Stimulated activated CD4-positive, alpha-beta T cell treated with anti-CD3 and anti-CD28 coated beads, Interleukin-15, amount 100 ng/mL, for 48 hours (primary cell): ENCODE results near the gene UNC5B.

Source experiments
- DNase-seq, 2 donors: peaks; one replicate each; pipeline ENCODE4 v3.0.0-alpha.2; 2020; ENCODE audit warnings: low read depth in 2 of 2

Gene UNC5B

DNA sequence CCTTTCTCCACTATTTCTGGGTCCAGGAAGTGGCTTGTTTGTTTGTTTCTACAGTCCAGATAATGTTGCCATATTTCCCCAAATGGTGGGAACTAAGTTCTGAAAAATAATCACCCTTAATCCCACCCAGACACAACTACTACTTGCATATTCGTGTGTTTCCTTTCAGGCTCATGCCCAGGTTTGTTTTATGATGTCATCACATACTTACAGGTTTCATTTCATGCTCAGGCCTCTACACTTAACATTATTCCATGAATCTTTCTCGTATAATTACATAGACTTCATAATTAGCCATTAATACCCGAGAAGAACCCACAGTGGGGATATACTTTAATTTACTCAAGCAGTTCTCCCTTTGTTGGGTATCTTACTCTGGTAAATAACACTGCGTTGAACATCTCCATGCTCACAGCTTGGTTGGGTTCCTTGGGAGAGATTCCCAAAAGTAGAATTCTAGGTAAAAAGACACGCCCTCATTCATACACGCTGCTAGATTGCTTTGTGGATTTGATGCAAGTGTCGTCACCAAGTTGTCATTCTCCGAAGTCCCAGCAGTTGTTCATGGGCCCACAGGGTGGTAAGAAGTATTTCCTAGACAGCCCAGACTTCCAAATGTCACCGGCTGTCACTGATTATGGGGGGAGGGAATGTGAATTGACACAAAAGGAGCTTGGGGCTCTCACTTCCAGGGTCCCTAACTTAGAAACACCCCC, 42.6 kb downstream of the UNC5B start:
- no peak for DNase-seq

DNA sequence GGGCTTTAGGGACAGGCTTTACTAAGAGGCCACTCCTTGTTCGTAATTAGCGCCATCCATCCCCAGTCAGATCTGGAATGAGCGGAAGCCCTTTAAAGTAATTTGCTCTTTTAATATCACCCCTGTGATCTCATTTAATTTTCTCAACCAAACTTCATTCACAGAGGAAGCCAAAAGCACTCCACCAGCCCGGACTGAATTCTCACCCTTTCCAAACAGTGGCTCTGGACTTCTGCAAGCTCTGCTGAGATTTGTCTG, 43.1 kb downstream of the UNC5B start:
- no peak for DNase-seq

DNA sequence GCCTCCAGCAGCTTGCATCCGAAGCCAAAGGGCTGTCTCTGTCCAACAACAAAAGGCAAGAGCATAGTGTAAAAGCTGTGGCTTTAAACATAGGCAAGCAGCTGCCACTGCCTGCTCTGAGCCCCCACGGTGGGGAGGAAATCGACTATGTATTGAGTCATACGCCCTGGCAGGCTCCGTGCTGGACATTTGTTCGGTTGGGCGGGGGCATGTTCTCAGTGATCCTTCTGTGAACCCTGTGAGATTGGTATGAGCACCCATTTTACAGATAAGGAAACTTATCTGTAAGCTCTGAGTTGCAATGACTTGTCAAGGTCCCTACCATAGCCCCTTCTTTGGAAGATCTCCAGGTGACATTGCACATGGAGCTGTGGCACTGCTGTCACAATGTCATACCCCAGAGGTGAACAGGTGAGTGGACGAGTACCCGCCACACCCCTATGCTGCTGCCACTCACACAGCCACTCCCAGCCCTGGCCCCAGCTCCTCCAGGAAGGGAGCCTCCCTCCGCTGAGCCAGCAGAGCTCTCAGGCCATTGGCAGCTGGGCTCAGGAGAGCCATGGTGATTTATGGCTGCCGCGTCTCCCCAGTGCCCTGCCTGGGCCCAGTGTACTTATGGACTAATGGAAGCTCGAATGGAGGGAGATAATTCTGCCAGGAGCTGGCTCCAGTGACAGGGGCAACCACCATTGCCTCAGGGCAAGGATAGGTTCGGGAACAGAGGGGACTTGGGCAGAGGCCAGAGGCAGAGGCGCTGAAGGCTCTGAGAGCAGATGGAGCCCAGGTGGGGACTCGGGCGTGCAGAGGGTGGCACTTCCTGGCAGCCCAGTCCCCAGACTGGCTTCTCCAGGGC, 43.7 kb downstream of the UNC5B start:
- no peak for DNase-seq

DNA sequence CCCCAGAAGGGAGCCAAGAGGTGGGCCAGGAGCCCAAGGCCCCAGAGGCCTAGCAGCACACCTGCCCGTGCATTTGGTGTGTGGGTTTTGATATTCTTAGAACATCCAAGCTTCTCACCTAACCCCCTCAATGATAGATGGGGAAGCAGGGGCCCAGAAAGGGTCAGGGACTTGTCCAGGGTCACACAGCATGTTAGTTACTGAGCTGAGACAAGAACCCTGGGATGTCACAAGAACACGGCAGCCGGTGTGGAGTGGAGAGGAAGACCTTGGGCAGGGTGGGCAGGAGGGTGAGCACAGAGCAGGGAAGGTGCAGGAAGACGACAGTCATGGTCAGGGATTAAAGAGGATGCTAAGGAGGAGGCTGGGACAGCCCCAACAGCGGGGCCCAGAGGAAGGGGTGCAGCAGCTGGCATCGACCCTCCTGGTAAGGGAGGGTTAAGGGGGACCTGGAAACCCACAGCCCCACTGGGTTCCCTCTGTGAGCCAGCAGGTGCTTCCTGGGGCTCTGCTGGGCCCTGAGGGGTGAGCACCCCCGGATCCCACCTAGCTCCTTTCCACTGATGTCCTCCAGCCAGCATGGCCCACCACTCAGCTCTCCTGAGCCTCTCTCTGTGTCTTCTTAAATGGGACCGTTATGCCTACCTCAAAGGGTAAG, 44.4 kb downstream of the UNC5B start:
- DNase-seq = no peak

DNA sequence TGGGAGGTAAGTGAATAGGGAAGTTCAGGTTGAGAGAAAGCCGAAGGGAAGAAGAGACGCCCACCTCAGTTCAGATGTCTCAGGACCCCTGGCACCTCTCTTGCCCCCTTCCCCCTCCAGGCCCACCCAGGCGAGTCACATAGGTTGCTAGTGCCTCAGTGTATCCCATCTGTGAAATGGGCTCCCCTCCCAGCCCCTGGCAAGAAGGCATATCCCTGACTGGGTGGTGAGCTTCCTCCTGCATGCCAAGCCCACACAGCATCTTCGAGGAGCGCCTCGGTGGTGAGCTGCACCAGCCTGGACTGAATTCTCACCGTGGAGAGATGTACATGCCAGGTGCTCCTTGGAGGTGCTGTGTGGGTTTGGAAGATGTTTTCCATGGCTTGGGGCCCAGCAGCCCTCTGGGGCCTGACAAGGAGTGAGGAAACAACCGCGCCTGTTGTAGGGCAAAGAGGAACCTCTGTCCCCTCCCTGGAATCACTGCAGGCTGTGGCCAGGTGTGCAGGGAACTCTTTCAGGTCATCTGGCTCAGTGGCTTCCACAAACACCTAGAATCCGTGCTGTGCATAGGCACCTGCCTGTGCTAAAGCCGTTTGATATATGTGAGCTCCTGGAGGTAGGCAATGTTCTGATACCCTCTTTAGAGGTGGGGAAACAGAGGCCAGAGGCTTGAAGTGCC, 45.1 kb downstream of the UNC5B start:
- DNase-seq = no peak

DNA sequence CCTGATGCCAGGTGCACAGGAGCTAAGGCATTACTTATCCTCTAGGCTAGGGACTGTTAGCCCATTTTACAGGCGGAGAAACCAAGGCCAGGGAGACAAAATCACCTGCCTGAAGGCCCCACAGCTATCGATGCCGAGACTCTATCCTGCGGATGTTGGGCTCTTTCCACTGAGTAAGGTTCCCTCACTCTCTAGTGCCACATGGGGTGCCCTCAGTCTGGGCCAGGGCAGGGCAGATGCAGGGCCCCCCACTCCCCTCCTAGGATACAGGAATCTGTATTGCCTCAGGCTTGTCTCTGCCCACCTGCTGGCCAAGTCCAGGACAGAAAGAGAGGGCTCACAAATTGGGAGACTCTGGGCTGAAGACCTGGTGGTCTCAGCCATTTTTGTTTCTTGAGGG, 45.7 kb downstream of the UNC5B start:
- DNase-seq = no peak

DNA sequence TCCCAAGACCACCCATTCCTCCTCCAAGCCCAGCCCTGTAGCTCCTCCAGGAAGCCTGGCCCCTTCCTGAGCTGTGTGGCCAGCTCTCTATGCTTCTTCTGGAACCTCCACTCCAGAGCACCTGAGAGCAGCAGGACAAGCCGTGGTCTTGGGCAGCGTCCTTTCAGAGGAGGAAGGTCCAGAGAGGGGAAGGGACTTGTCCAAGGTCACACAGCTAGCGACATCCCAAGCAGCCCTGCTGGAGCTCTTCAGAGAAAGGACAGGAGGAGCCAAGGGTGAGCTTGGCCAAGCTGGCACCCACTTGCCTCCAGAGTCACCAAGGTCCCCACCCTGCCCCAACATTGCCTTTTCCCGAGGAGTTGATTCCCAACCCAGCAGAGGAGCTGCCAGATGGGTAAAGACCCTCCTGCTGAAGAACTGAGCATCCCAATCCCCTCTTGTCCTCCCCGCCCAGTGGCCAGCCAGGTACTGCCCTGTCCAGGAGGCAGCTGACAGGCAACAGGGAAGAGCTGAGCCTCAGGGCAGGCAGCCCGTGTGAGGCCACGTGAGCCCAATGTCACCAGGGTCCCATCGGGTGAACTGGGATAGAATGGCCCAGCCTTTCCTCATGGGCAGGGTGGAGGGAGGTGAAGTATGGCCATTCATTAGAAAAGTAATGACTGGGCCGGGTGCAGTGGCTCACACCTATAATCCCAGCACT, 46.2 kb downstream of the UNC5B start:
- DNase-seq = no peak

DNA sequence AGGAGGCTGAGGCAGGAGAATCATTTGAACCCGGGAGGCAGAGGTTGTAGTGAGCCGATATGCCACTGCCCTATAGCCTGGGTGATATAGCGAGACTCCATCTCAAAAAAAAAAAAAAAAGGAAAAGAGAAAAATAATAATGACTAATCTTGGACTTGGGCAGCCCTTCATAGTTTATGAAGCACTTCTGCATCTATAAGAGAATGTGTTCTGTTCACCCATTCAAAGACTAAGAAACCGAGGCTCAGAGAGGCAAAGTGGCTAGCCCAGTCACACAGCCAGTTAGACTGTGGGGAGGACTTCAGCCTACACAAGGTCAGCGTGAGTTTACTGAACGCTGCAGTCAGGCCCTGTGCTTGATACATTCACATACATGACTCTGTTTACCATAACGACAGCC, 46.9 kb downstream of the UNC5B start:
- no peak for DNase-seq

DNA sequence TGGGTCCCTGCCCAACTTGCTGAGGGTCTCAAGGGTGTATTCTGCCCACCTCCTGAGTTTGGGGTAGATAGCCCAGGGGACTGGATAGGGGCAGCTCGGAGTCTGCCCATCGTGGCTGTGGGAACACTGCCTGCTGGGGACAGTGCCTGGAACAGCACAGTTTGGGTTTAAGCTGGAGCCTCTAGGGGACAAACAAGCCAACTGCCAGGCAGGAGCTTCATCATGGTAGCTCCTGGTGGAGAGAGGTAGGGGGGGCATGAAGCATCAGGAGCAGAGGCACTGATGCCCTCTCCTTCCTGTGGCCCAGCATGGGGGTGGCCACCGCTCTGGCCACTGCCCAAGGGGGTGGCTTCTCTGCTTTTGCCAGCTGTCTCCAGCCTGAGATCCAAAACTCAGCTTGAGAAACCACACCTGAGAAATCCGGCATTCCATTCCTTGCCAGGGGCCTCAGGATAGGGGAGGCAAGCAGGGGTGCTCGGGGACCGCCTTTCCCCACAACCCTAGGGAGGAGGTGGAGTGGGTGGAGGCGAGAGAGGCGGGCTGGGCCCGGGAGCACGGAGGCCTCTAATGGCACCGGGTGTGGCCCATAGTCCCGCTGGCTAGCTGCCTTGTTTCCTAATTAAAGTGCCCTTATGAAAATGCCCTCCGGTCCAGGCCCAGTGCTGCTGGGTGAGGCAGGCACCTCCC, 47.6 kb downstream of the UNC5B start:
- DNase-seq = no peak

DNA sequence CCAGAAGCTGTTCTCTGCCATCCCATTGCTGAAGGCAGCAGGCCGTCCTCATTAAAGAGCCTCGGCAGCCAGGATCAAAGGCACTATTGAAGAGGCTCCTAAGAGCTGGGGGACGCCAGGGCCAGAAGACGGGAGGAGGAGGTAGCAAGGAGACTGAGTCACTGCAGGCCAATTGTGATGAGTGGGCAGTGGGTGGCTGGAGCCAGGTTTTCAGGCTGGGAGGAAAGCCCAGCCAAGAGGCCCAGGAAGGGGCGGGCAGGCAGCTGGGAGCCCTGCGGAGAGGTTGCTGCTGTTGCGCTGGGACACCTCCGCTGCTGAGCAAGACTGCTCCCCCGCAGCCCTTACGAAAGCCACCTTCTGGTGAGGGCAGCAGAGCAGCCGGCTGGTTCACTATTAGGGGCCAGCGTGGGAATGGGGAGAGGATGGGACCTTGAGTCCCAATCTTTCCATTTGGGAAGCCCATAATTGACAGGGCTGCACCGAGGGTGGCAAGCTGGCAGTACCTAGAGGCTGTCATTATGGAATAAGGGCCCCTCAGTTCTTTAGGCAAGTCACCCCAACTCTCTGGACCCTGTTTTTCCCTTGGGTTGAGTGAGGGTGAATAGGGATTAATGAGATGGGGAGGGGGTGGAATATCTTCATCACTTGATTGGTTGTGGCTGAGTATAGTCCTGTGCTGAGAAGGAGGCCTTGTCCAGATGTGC, 48.4 kb downstream of the UNC5B start:
- DNase-seq = no peak

DNA sequence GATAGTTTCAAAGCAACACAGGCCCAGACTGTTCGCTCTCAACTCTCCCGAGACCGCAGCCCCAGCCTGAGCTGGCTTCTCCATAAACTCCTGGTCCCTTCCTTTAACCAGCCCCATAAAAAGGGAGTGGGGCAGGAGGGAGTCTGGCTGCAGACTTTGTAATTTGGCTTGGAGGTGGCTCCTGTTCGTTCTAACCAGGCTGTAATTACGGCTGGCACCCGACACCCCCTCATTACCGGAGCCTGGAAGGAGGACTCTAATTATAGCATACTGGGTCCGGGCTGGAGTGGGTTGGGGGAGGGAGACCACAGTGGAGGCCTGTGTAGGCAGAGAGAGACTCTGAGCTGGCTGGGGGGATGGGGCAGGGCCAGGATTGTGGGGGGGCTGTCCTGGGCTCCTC, 49.7 kb downstream of the UNC5B start:
- DNase-seq = no peak

DNA sequence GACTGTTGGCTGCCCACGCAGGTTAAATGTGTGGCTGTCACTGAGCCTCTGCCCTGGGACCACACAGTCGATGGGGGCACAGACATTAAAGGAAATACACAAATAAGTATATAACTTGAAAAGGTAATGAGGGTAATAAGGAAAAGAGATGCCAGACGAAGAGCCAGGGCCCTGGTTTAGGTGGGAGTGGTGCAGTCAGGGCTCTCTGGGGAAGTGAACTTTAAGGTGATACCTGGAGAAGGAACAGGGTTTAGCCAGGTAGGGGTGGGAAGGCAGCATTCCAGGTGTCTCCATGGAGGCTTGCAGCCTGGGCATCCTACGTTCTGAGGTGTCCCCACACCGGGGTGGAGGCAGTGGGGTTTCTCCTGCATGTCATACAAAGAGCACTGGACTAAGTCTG, 50.4 kb downstream of the UNC5B start:
- DNase-seq = no peak

DNA sequence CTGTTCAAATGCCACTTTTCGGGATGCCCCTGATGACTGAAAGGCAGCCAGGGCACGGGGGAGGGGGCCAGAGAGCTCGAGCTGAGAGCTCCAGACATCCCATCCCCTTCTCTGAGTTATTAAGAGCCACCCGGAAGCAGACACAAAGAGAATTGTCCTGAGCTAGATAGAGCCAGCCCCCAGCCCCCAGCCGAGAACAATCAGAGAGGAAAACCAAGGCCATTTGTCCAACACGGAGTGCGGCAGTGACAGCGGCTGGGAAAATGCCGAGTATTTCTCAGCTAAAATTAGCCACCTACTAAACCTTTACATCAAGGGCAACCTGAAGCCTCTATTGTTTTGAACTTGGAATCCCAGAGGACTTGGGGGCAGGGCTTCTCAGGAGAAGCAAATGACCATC, 51.0 kb downstream of the UNC5B start:
- DNase-seq = no peak

DNA sequence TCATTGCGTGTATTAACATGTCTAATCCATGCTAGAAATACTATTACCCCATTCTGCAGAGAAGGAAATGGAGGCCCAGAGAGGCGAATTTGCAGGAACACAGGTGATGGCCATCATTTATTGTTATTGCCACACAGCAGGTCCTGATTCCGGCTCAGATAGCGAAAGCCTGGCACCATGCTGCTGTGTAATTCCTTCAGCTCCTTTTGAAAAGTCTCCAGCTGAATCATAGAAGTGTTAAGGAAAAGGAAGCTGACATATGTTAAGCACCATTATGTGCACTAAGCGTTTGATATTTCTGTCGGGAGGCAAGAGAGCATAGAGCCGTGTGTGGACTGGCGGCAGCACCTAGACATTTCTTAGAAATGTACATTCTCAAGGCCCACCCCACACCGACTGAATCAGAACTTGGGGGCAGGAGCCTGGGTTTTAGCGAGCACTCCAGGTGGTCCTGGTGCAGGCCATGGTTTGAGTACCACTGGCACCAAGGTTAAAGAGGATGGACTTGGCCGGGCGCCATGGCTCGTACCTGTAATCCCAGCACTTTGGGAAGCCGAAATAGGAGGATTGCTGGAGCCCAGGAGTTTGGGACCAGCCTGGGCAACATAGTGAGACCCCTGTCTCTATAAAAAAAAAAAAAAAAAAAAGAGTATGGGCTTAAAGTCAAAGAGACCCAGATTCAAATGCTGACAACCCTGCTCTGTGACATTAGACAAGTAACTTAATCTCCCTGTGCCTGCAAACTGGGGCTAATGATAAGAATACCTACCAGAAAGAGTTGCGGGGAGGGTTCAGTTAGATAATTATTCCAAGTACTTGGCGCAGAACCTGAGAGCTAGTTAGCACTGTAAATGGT, 52.2 kb downstream of the UNC5B start:
- DNase-seq = no peak

DNA sequence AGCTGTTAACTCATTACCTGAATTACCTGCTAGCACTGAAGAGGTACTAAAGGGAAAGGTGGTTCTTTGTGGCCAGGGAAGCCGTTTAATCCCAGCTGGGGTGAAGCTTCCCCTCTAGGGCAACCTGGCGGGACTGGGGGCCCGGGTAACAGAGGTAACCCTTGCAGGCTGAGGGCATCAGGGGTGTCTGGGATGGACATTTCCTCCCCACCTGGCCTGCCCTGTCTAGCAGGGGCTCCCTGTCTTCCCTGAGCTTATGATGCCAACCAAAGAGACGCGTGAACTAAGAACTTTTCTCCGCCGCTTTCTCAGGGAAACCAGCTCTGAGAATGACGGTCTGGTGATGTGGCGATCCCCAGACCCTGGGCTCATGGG, 52.8 kb downstream of the UNC5B start:
- DNase-seq = no peak

DNA sequence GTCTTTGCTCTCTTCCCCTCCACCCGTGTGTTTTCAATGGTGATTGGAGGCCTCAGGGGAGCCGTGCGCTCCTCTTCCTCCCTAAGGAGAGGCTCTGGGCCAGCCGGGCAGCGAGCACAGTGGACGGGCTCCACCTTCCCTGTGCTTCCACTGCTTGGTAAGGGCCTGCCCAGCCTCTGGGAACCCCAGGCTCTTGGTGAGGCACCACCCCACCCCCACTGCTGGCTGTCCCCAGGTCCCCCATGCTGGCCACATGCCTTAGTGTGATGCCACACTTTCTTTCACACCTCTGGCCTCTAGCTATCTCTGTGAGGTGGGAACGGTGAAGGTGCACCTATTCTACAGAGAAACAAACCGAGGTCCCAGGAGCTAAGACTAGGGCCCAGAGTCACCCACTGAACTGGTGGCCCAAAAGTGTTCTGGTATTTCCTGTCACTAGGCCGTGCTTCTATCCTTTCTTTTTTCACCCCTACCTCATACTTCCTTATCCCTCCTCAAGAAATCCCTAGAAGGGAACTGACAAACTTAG, 53.3 kb downstream of the UNC5B start:
- DNase-seq = no peak

DNA sequence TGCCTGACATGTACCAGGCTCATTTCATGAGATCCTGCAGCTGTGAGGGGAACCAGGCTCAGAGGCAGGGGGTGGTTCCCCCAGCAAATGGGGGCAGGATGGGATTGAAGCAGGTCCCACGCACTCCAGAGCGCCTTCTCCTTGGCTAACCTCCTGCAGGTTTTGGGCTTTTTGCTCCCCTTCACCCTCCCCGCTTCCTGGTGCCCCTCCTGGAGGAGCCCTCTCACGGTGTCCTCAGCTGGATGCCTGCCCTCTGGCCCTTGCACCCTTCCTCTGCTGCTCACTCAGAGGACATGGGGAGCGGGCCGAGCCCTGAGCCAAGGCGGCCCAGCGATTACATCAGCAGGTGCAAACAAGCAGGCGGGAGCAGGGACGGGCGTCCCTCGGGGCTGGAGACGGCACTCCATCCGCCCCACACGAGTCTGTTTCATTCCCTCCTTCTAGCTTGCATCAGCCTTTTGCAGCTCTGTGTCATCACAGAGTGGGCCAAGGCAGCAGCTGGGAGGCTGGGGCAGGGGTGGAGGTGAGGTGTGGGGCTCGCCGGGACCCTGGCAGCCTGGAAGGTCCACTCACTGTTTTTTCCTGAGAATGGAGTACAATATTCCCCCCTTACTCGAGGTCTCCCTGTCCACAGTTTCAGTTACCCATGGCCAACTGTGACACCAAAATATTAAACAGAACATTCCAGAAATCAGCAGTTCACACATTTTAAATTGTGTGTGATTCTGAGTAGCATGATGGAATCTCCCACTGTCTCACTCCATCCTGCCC, 54.0 kb downstream of the UNC5B start:
- DNase-seq = no peak

DNA sequence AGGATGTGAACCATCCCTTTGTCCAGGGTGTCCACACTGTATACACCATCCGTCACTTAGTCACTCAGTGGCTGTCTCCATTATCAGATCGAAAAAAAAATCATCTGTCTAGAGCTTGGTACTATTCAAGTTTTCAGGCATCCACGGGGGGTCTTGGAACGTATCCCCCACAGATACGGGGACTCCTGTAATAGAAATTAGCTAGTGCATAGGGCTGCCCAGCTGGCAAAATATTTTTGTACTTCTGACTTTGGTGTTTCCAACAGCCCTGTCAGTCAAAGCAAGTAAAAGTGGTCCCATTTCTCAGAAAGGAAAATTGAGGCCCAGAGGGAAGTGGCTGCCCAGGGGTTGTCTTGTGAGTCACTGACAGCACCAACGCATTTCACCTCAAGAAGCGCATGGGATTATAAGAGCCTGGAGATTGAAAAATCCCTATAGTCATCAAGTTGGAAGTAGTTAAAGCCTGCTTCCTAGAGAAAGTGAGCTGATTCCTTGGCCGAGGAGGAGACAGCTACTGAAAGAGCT, 54.6 kb downstream of the UNC5B start:
- no peak for DNase-seq
